HepG2 (cell line): ENCODE data around the gene SLC1A3.

Experiments used
- EZH2 ChIP-seq: conservative IDR thresholded peaks from 2 replicates; pipeline ENCODE4 v1.6.1; 2012; ENCODE audit warnings: mild to moderate bottlenecking, low read depth, low read length, moderate library complexity
- MAZ ChIP-seq, 2 experiments: sonication (generic) in 1 of 2; formaldehyde crosslinking in 1 of 2; IDR thresholded peaks; 2 replicates each; pipeline versions ENCODE4 v1.5.0 to v1.6.1; 2012 to 2020; ENCODE audit warnings: low read depth in 2 of 2, mild to moderate bottlenecking in 2 of 2, borderline replicate concordance in 1 of 2, improper control_type of control experiment in 1 of 2, low read length in 1 of 2, missing genetic modification reagents in 1 of 2, moderate library complexity in 1 of 2
- NFE2L1 ChIP-seq: sonication (generic); formaldehyde crosslinking; IDR thresholded peaks from 2 replicates; pipeline ENCODE4 v1.4.0; 2020; ENCODE audit warnings: missing genetic modification reagents, mild to moderate bottlenecking, borderline replicate concordance
- POLR2AphosphoS5 ChIP-seq: IDR thresholded peaks from 2 replicates; pipeline ENCODE4 v1.6.1; 2012; ENCODE audit warnings: low read depth, low read length
- SP1 ChIP-seq, 2 experiments: fragments of 450-650 bp in 1 of 2; sonication (generic) in 1 of 2; formaldehyde crosslinking in 1 of 2; IDR thresholded peaks; 2 replicates each; pipeline versions ENCODE4 v1.4.0 to v1.6.1; 2016 to 2020; ENCODE audit warnings: missing genetic modification reagents in 1 of 2
- SP5 ChIP-seq: IDR thresholded peaks from 2 replicates; pipeline ENCODE4 v1.6.1; 2016; ENCODE audit warnings: low read depth, borderline replicate concordance
- TBL1XR1 ChIP-seq: fragments of 150-350 bp; IDR thresholded peaks from 2 replicates; pipeline ENCODE4 v1.6.1; 2014; ENCODE audit warnings: borderline replicate concordance, low read length; ENCODE audit not compliant: partially characterized antibody
- ZFP36 ChIP-seq: fragments of 150-350 bp; IDR thresholded peaks from 2 replicates; pipeline ENCODE4 v1.6.1; 2018; ENCODE audit warnings: borderline replicate concordance, low read length, low read depth; ENCODE audit not compliant: partially characterized antibody
- ZNF777 ChIP-seq: sonication (generic); formaldehyde crosslinking; IDR thresholded peaks from 2 replicates; pipeline ENCODE4 v1.4.0; 2020; ENCODE audit warnings: missing genetic modification reagents
- TF ChIP-seq, protein P1 (sequence below): sonication (generic); formaldehyde crosslinking; IDR thresholded peaks from 2 replicates; pipeline ENCODE4 v1.9.0; 2021; ENCODE audit warnings: missing genetic modification reagents, mild to moderate bottlenecking, borderline replicate concordance

DNA sequence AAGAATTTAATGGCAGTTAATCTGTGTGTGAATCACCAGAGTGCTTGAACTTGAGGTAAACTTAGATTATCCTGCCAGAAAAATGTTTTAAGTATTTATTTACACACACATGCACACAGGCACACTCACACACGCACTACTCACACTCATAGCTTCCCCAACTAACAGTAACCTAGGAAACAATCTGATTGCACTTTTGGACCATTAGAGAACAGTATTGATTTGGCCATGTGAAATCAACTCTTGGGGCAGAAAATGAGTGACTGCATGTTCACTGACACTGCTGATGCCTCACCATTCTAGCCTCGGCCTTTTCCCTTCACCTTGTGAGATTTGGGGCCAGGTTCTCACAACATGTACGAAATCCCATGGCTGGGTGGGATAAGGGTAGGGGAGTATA lies 64.1 kb downstream of the SLC1A3 start:
- TF ChIP-seq ZNF777 (CRISPR knock-in tag) (no peak), NFE2L1 (CRISPR knock-in tag) (no peak), SP5 (CRISPR knock-in tag) (no peak), POLR2AphosphoS5 (no peak), TBL1XR1 (no peak), ZFP36 (no peak), SP1 (IDR thresholded peaks at IDR 0.05) (no peak), SP1 (CRISPR knock-in tag; IDR thresholded peaks at IDR 0.05) (no peak), MAZ (IDR thresholded peaks at IDR 0.05; ENCODE audit: borderline replicate concordance, low read depth, low read length) (no peak), MAZ (CRISPR knock-in tag; IDR thresholded peaks at IDR 0.05; ENCODE audit: low read depth) (no peak), EZH2 (no peak)
- TF ChIP-seq, protein P1, sequence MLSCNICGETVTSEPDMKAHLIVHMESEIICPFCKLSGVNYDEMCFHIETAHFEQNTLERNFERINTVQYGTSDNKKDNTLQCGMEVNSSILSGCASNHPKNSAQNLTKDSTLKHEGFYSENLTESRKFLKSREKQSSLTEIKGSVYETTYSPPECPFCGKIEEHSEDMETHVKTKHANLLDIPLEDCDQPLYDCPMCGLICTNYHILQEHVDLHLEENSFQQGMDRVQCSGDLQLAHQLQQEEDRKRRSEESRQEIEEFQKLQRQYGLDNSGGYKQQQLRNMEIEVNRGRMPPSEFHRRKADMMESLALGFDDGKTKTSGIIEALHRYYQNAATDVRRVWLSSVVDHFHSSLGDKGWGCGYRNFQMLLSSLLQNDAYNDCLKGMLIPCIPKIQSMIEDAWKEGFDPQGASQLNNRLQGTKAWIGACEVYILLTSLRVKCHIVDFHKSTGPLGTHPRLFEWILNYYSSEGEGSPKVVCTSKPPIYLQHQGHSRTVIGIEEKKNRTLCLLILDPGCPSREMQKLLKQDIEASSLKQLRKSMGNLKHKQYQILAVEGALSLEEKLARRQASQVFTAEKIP: no peak
